AG04450 (cell line): ENCODE results near the gene MELTF. TPM values are rescaled to one million over a fixed set of nuclear protein-coding genes. Genes with fewer than 3 reads are reported as not detected.

ENCODE experiments used
- CTCF ChIA-PET: fragments of 300-600, 350-600 bp; formaldehyde crosslinking; extraction: SDS; loops from one replicate; lab custom pipeline; 2022; ENCODE audit warnings: antibody characterized with exemption, inconsistent platforms; lab: Charles Lee
- POLR2A ChIA-PET: fragments of 350-600 bp; formaldehyde crosslinking; extraction: SDS; loops from one replicate; lab custom pipeline; 2021; ENCODE audit warnings: antibody characterized with exemption, inconsistent platforms; lab: Yijun Ruan, JAX
- DNase-seq: peaks from one replicate; pipeline ENCODE4 v3.0.0-alpha.2; 2011; ENCODE audit warnings: low read depth, low spot score
- H3K27ac ChIP-seq: one replicate; pipeline ENCODE4 v1.5.1; 2012; ENCODE audit warnings: low read depth, low read length, control low read depth
- H3K27me3 ChIP-seq: one replicate; pipeline ENCODE4 v1.6.0; 2012; ENCODE audit warnings: low read length; ENCODE audit not compliant: control insufficient read depth, insufficient read depth
- H3K4me3 ChIP-seq: 2 replicates; pipeline ENCODE4 v1.5.1; 2011; ENCODE audit warnings: mild to moderate bottlenecking, low read depth, low read length, control low read depth
- H3K9me3 ChIP-seq: 2 replicates; pipeline ENCODE4 v1.5.1; 2012; ENCODE audit warnings: low read length; ENCODE audit not compliant: control insufficient read depth, insufficient read depth
- CTCF ChIP-seq: IDR thresholded peaks from 2 replicates; pipeline ENCODE4 v1.5.1; 2011; ENCODE audit warnings: low read depth, low read length, control low read depth, inconsistent platforms
- polyA plus RNA-seq: library from polyadenylated mRNA; depleted of rRNA; stranded (reverse); fragments of >200 nt; gene quantifications from 2 replicates; pipeline ENCODE4 v1.2.3, GENCODE V29; 2011

MELTF gene
- polyA plus RNA-seq, 1 experiment, result 0.55 TPM

GRCh38 chr3:197025736-197026480, 3.7 kb downstream of the MELTF start:
- no peak for TF ChIP-seq CTCF
- no peak for DNase-seq
- CTCF ChIA-PET, result no interaction called here

GRCh38 chr3:197024881-197025735, 4.5 kb downstream of the MELTF start:
- ChIA-PET CTCF (no interaction called here), POLR2A (no interaction called here)
- no peak overlapping the region for H3K27ac ChIP-seq
- no peak for TF ChIP-seq CTCF
- peaks cover 39% of the 10 kb centered on the region for H3K27me3 ChIP-seq
- DNase-seq, result no peak
- no peak overlapping the region for H3K4me3 ChIP-seq
- no peaks in the 10 kb centered on the region; the same call in 1 of the 2 replicates for H3K9me3 ChIP-seq

More at GRCh38 chr3:197025736-197026480, 3.7 kb downstream of the MELTF start:
- Histone ChIP-seq H3K27ac (no peak overlapping the region), H3K4me3 (no peak overlapping the region), H3K9me3 (no peaks in the 10 kb centered on the region; the same call in 1 of the 2 replicates), H3K27me3 (peaks cover 39% of the 10 kb centered on the region)
- POLR2A ChIA-PET, result no interaction called here

- CTCF ChIA-PET, result no interaction called here
- no peak overlapping the region for H3K27ac ChIP-seq
- H3K27me3 ChIP-seq, result peaks cover 37% of the 10 kb centered on the region
- no peaks in the 10 kb centered on the region; the same call in 1 of the 2 replicates for H3K9me3 ChIP-seq
- POLR2A ChIA-PET, result no interaction called here
- H3K4me3 ChIP-seq, result no peak overlapping the region
- no peak for DNase-seq
- TF ChIP-seq CTCF, result no peak
Observed at GRCh38 chr3:197023998-197024651, 5.5 kb downstream of the MELTF start.

- TF ChIP-seq CTCF, result no peak
- DNase-seq, result no peak
- Histone ChIP-seq H3K27me3 (peaks cover 38% of the 10 kb centered on the region), H3K27ac (no peak overlapping the region), H3K9me3 (no peaks in the 10 kb centered on the region; the same call in 1 of the 2 replicates), H3K4me3 (no peak overlapping the region)
- CTCF ChIA-PET, result no interaction called here
- POLR2A ChIA-PET, result no interaction called here
Observed at GRCh38 chr3:197023241-197023997, 6.2 kb downstream of the MELTF start.
